Activated effector memory CD4-positive, alpha-beta T cell treated with Interleukin-2 at 50 U/mL for 16 hours (primary cell): ENCODE data around the gene EBI3.
"Not testable (repeated sequence)": the region's sequence is repeated elsewhere in the genome, so short reads cannot be mapped to it uniquely, and the experiment has no call there.

Experiments
- DNase-seq: peaks from one replicate; pipeline ENCODE4 v3.0.0-alpha.2; 2020

Gene EBI3

DNA sequence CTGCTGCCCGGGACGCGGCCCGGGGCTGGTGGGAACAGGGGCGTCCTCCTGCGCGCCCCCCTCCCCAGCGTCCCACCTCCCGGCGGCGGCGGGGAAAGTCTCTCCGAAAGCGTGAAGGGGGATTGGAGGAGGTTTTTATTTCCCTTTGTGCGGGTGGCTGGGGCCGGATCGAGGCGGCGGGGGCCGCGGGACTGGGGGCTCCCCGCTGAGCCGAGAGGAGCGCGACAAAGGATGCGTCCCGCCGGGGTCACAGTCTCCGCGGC, 49.9 kb downstream of the EBI3 start:
- DNase-seq = no peak

- no peak for DNase-seq
Observed at GRCh38 chr19:4279530-4280422, 50.5 kb downstream of the EBI3 start.

DNA sequence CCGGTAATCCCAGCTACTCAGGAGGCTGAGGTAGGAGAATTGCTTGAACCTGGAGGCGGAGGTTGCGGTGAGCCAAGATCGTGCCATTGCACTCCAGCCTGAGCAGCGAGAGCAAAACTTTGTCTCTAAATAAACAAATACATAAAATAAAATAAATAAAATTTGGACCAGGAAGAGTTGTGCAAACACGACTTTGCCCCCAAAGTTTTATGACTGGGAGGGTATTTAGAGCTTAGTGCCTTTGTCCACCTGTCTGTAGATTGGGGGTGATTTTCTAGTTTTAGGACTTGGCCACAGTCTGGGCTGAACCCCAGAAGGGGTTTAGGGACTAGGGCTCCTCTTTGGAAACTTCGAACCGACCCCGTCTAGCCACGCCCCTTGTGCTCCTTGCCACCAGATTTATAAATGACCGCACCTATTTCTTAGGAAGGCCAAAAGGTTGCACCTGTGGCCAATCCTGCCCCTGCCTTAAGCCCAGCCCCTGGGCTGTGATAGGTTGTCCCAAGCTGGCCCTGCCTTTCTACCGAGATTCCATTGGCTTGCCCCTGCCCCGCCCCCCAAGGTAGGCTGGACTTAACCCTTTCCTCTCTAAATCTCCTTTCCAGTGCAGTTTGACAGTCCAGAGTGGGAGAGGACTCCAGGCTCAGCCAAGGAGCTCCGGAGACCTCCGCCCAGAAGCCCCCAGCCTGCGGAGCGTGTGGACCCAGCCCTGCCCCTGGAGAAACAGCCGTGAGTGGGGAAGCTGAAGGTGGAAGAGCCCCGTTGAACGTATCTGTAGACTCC, 55.0 kb downstream of the EBI3 start:
- DNase-seq = no peak

- DNase-seq = no peak
Observed at GRCh38 chr19:4284974-4285373, 55.7 kb downstream of the EBI3 start.

- DNase-seq = not testable (repeated sequence)
Observed at GRCh38 chr19:4286141-4286540, 56.8 kb downstream of the EBI3 start.
